CD14-positive monocyte (primary cell): ENCODE measurements around the gene SULT1A2. TPM values are rescaled to one million over a fixed set of nuclear protein-coding genes. Genes with fewer than 3 reads are reported as not detected.

Experiments
- DNase-seq, 3 donors: peaks; one replicate each; pipeline ENCODE4 v3.0.0-alpha.2; 2011 to 2022
- H2AFZ ChIP-seq: 2 replicates; pipeline ENCODE4 v1.6.0; 2012; ENCODE audit warnings: mild to moderate bottlenecking, low read depth, low read length, inconsistent platforms; ENCODE audit not compliant: insufficient read depth, poor library complexity, severe bottlenecking
- H3K27ac ChIP-seq, 2 donors: 1 replicate in 1 of 2; 2 replicates in 1 of 2; pipeline ENCODE4 v1.5.1; 2012 to 2013; ENCODE audit warnings: low read length in 2 of 2, control low read depth in 1 of 2, inconsistent platforms in 1 of 2, low read depth in 1 of 2, mild to moderate bottlenecking in 1 of 2
- H3K27me3 ChIP-seq, 2 donors: one replicate each; pipeline versions ENCODE4 v1.6.0 to v1.6.1; 2011 to 2013; ENCODE audit warnings: low read length in 2 of 2; ENCODE audit not compliant: control insufficient read depth in 2 of 2, insufficient read depth in 2 of 2
- H3K36me3 ChIP-seq, 2 donors: replicated peaks in 1 of 2; 1 replicate in 1 of 2; 2 replicates in 1 of 2; pipeline versions ENCODE4 v1.5.1 to v1.6.1; 2012 to 2013; ENCODE audit warnings: low read length in 2 of 2, control low read depth in 1 of 2, inconsistent platforms in 1 of 2, mild to moderate bottlenecking in 1 of 2; ENCODE audit not compliant: insufficient read depth in 2 of 2, control insufficient read depth in 1 of 2
- H3K4me1 ChIP-seq, 2 donors: 1 replicate in 1 of 2; 2 replicates in 1 of 2; pipeline versions ENCODE4 v1.5.1 to v1.6.1; 2012 to 2013; ENCODE audit warnings: low read length in 2 of 2, control low read depth in 1 of 2, inconsistent platforms in 1 of 2, mild to moderate bottlenecking in 1 of 2, moderate library complexity in 1 of 2; ENCODE audit not compliant: insufficient read depth in 2 of 2, control insufficient read depth in 1 of 2
- H3K4me2 ChIP-seq: replicated peaks from 2 replicates; pipeline ENCODE3; 2012; ENCODE audit warnings: low read length, moderate library complexity, mild to moderate bottlenecking; ENCODE audit not compliant: poor library complexity, severe bottlenecking; ENCODE audit errors: extremely low read depth
- H3K4me3 ChIP-seq, 3 experiments: fragments of 200-600 bp in 1 of 3; sonication (generic) in 1 of 3; replicated peaks in 1 of 3; 1 replicate in 2 of 3; 2 replicates in 1 of 3; pipeline ENCODE4 v1.5.1; 2011 to 2013; ENCODE audit warnings: low read length in 3 of 3, mild to moderate bottlenecking in 3 of 3, control low read depth in 2 of 3, low read depth in 2 of 3, inconsistent platforms in 1 of 3, moderate library complexity in 1 of 3
- H3K79me2 ChIP-seq: 2 replicates; pipeline ENCODE4 v1.6.0; 2012; ENCODE audit warnings: mild to moderate bottlenecking, control low read depth, inconsistent platforms, low read length, moderate library complexity; ENCODE audit not compliant: insufficient read depth
- H3K9ac ChIP-seq: 2 replicates; pipeline ENCODE4 v1.6.0; 2017; ENCODE audit warnings: low read length, mild to moderate bottlenecking; ENCODE audit not compliant: insufficient read depth, poor library complexity, severe bottlenecking
- H3K9me3 ChIP-seq, 2 donors: replicated peaks in 1 of 2; 1 replicate in 1 of 2; 2 replicates in 1 of 2; pipeline versions ENCODE4 v1.5.1 to v1.6.1; 2012 to 2013; ENCODE audit warnings: low read length in 2 of 2, control low read depth in 1 of 2; ENCODE audit not compliant: control insufficient read depth in 1 of 2, insufficient read depth in 1 of 2
- H4K20me1 ChIP-seq: 2 replicates; pipeline ENCODE4 v1.6.0; 2012; ENCODE audit warnings: mild to moderate bottlenecking, low read length, control low read depth, moderate library complexity; ENCODE audit not compliant: insufficient read depth
- H3K27ac Mint-ChIP-seq, 7 donors: one replicate each; pipeline ENCODE4 v1.8.0; 2020; ENCODE audit warnings: mild to moderate bottlenecking in 7 of 7, mixed read lengths in 7 of 7, moderate library complexity in 6 of 7, inconsistent platforms in 2 of 7
- H3K27me3 Mint-ChIP-seq, 3 donors: one replicate each; pipeline ENCODE4 v1.8.0; 2021 to 2022; ENCODE audit warnings: low read depth in 3 of 3, mild to moderate bottlenecking in 3 of 3, mixed read lengths in 3 of 3, moderate library complexity in 3 of 3, inconsistent platforms in 1 of 3
- H3K36me3 Mint-ChIP-seq, 2 donors: one replicate each; pipeline ENCODE4 v1.8.0; 2020; ENCODE audit warnings: mixed read lengths in 2 of 2, inconsistent platforms in 1 of 2, mild to moderate bottlenecking in 1 of 2
- H3K4me1 Mint-ChIP-seq: one replicate; pipeline ENCODE4 v1.8.0; 2020; ENCODE audit warnings: mild to moderate bottlenecking, mixed read lengths
- H3K4me3 Mint-ChIP-seq, 2 donors: one replicate each; pipeline ENCODE4 v1.8.0; 2020; ENCODE audit warnings: mild to moderate bottlenecking in 2 of 2, mixed read lengths in 2 of 2, moderate library complexity in 1 of 2
- H3K9me3 Mint-ChIP-seq, 7 donors: one replicate each; pipeline ENCODE4 v1.8.0; 2020 to 2022; ENCODE audit warnings: mixed read lengths in 7 of 7, mild to moderate bottlenecking in 6 of 7, moderate library complexity in 6 of 7, inconsistent platforms in 2 of 7
- WGBS: methylation state at CpG from one replicate; pipeline ENCODE4 v1.1.5; 2013; ENCODE audit warnings: missing lambda C conversion rate; ENCODE audit not compliant: insufficient coverage; 5-methylcytosine and 5-hydroxymethylcytosine counted together
- intact Hi-C, 2 donors: fragments of 100-400 bp; cut with micrococcal nuclease; formaldehyde crosslinking; loops; one replicate each; pipeline versions ENCODE4 v1.15.0 to v1.15.1; 2023
- polyA plus RNA-seq, 3 donors: library from polyadenylated mRNA; depleted of rRNA in 1 of 3; unstranded in 2 of 3; stranded (reverse) in 1 of 3; fragments of 300-500 nt in 2 of 3; fragments of >200 nt in 1 of 3; fragmentation: Illumina TruSeq in 2 of 3; gene quantifications; 1 replicate in 2 of 3; 2 replicates in 1 of 3; pipeline ENCODE4 v1.2.3, GENCODE V29; 2012 to 2021
- TF ChIP-seq, protein P1 (sequence below): fragments of 200-600 bp; IDR thresholded peaks from one replicate; pipeline ENCODE4 v1.8.0; 2022; ENCODE audit warnings: antibody characterized with exemption, mild to moderate bottlenecking

Gene SULT1A2
- polyA plus RNA-seq, 3 donors = 1.1 to 4.6 TPM; not detected in 1

DNA sequence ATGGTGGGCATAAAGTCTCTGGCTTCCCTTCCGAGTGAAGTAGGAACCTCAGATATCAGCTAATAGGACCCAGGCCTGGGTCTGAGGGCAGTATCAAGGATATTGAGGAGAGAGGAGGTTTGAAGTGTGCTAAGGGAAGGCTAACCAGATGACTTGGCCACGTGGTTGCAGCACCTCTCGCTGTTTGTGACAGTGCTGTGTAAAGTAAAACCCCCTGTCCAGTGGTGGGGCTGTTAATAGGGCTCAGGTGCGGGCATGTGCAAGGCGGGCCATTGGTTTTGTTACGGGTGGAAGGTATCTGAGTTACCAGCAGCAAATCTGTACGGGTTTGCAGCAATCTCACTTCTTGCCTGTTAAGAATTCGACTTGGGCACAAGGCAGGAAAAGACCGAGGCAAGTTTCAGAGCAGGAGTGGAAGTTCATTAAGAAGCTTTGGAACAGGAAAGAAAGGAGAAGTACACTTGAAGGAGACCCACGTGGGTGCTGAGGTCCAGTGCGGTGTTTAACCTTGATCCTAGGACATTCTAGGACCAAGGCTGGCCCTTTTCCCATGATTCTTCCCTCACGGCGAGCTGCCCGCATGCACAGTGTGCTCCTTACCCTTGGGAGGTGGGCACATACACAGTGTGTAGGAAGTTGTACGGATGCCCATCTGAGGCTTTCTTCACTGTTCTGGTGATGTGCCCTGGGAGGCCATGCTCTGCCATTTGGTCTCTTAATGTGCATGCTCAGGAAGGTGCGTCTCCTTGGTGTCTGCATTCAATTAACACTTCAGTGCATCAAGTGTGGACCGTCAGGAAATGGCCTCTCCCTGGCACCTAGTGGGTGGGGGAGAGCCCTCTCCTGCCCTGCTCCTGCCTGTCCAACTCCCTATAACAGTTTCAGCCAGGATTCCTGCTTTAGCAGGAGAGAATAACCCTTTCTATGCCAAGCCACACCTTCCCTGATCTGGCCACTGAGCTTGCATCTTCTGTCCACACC, 22.8 kb downstream of the SULT1A2 start:
- Histone ChIP-seq H3K4me3 (peak overlapping the region in 1 of 3 experiments; percentile 16), H3K27ac (peak overlapping the region in 1 of 2 donors; percentile 9), H3K9ac (no peak overlapping the region), H3K27me3 (no peaks in the 10 kb centered on the region), H4K20me1 (peaks cover 40% of the 10 kb centered on the region), H3K4me1 (peaks cover 20 to 22% of the 10 kb centered on the region in 2 donors), H3K9me3 (no peaks in the 10 kb centered on the region), H3K4me2 (peak overlapping the region; percentile 34), H3K36me3 (no peaks in the 10 kb centered on the region), H2AFZ (no peak overlapping the region), H3K79me2 (peaks cover 27% of the 10 kb centered on the region)
- WGBS = 50% methylated on average over 15 of the region's 17 CpGs
- peak in 2 of 3 donors; percentile 18 to 19 for DNase-seq
- Mint-ChIP-seq H3K9me3 (no peaks in the 10 kb centered on the region), H3K27me3 (peaks cover 1 to 3% (median 2%) of the 10 kb centered on the region in 3 donors), H3K4me1 (peaks cover 26% of the 10 kb centered on the region), H3K4me3 (peak overlapping the region in 1 of 2 donors; percentile 34), H3K36me3 (peaks cover 18 to 20% of the 10 kb centered on the region in 2 donors), H3K27ac (peak overlapping the region in 5 of 7 donors; percentile 3 to 84 (median 72))
- TF ChIP-seq, protein P1, sequence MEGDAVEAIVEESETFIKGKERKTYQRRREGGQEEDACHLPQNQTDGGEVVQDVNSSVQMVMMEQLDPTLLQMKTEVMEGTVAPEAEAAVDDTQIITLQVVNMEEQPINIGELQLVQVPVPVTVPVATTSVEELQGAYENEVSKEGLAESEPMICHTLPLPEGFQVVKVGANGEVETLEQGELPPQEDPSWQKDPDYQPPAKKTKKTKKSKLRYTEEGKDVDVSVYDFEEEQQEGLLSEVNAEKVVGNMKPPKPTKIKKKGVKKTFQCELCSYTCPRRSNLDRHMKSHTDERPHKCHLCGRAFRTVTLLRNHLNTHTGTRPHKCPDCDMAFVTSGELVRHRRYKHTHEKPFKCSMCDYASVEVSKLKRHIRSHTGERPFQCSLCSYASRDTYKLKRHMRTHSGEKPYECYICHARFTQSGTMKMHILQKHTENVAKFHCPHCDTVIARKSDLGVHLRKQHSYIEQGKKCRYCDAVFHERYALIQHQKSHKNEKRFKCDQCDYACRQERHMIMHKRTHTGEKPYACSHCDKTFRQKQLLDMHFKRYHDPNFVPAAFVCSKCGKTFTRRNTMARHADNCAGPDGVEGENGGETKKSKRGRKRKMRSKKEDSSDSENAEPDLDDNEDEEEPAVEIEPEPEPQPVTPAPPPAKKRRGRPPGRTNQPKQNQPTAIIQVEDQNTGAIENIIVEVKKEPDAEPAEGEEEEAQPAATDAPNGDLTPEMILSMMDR = no peak
- intact Hi-C loops = no loop called here

DNA sequence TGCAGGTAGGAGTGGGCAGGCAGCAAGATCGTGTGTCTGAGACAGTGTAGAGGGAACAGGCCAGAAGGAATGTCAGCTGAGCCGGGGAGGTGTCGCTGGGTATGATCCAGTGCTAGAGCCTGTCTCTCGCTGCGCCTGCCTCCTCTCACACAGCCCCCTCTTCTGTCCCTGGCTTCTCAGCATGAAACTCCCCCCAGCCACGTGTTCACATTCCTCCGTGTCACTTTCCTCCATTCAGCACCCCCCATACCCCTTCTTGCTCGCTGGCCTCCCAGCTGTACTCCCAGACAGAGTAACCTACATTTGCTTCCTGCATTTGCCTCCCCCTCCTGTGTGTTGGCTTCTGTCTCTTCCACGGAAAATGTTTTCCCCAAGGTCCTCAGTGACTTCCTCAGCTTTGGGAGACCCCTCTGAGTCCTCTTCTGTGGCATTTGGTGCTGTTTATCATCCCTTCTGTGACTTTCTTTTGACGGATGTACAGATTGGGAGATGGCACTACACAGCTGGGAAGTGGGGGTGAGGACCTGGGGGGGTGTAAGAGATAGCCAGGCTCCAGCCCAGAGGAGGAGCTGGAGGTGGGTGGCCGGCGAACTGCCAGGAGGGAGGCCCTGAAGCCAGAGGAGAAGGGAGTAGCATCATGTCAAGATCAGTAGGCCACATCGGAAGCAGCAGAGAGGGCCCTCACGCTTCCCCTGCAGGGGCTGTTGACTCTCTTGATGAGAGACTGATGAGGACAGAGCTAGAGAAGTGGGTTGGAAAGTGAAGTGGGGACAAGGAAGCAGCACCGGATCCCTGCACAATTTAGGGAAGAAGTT, 23.9 kb downstream of the SULT1A2 start:
- Histone ChIP-seq H3K4me1 (peaks cover 20 to 22% of the 10 kb centered on the region in 2 donors), H3K4me3 (peak overlapping the region in 1 of 3 experiments; percentile 16), H3K79me2 (peaks cover 24% of the 10 kb centered on the region), H2AFZ (no peak overlapping the region), H3K9me3 (no peaks in the 10 kb centered on the region), H3K36me3 (no peaks in the 10 kb centered on the region), H4K20me1 (peaks cover 40% of the 10 kb centered on the region), H3K4me2 (peak overlapping the region; percentile 34), H3K27me3 (no peaks in the 10 kb centered on the region), H3K27ac (peak overlapping the region; percentile 9 to 32), H3K9ac (peak overlapping the region; percentile 32)
- H3K4me3 Mint-ChIP-seq = peak overlapping the region in 1 of 2 donors; percentile 46
- H3K27ac Mint-ChIP-seq = peak overlapping the region in 5 of 7 donors; percentile 4 to 84 (median 43)
- H3K36me3 Mint-ChIP-seq = peaks cover 19 to 20% of the 10 kb centered on the region in 2 donors
- H3K27me3 Mint-ChIP-seq = peaks cover 1 to 3% (median 2%) of the 10 kb centered on the region in 3 donors
- intact Hi-C loops = no loop called here
- WGBS = 58% methylated on average over 14 of the region's 15 CpGs
- peak in 2 of 3 donors; percentile 12 to 15 for DNase-seq
- peaks cover 26% of the 10 kb centered on the region for H3K4me1 Mint-ChIP-seq
- TF ChIP-seq, protein P1 = no peak
- peaks cover 0 to 2% (median 0%) of the 10 kb centered on the region in 7 donors for H3K9me3 Mint-ChIP-seq
